WERI-Rb-1 (cell line): ENCODE results near the gene AVPR2.

Experiments
- DNase-seq: peaks from one replicate; pipeline ENCODE4 v3.0.0-alpha.2; 2020
- H3K27ac ChIP-seq: fragments of 250-450 bp; sonication (Bioruptor Pico); 2 replicates; pipeline ENCODE4 v1.5.1; 2020; ENCODE audit warnings: mild to moderate bottlenecking, moderate library complexity
- H3K27me3 ChIP-seq: fragments of 250-450 bp; sonication (Bioruptor Pico); 2 replicates; pipeline ENCODE4 v1.5.1; 2021; ENCODE audit warnings: mild to moderate bottlenecking, low read depth, moderate library complexity; ENCODE audit not compliant: insufficient read depth, severe bottlenecking
- H3K36me3 ChIP-seq: fragments of 250-450 bp; sonication (Bioruptor Pico); 2 replicates; pipeline ENCODE4 v1.5.1; 2020; ENCODE audit warnings: mild to moderate bottlenecking, moderate library complexity
- H3K4me3 ChIP-seq: 2 replicates; pipeline ENCODE4 v1.5.1; 2011; ENCODE audit warnings: low read depth, mild to moderate bottlenecking, control low read depth, low read length
- H3K9me3 ChIP-seq: fragments of 250-450 bp; sonication (Bioruptor Pico); 2 replicates; pipeline ENCODE4 v1.5.1; 2021; ENCODE audit warnings: mild to moderate bottlenecking, moderate library complexity; ENCODE audit not compliant: severe bottlenecking
- CTCF ChIP-seq: IDR thresholded peaks from 2 replicates; pipeline ENCODE4 v1.5.1; 2011; ENCODE audit warnings: low read depth, mild to moderate bottlenecking, control low read depth, inconsistent platforms, low read length

AVPR2 gene

GRCh38 chrX:153955228-153955732, 50.8 kb downstream of the AVPR2 start:
- Histone ChIP-seq H3K36me3 (peaks cover 100% of the 10 kb centered on the region), H3K4me3 (no peak overlapping the region), H3K9me3 (no peaks in the 10 kb centered on the region), H3K27me3 (peaks cover 59% of the 10 kb centered on the region), H3K27ac (no peak overlapping the region)
- no peak for DNase-seq
- no peak for TF ChIP-seq CTCF

- DNase-seq, result no peak
- Histone ChIP-seq H3K27me3 (peaks cover 54% of the 10 kb centered on the region), H3K9me3 (no peaks in the 10 kb centered on the region), H3K27ac (no peak overlapping the region), H3K36me3 (peaks cover 100% of the 10 kb centered on the region), H3K4me3 (no peak overlapping the region)
- TF ChIP-seq CTCF, result no peak
Observed at GRCh38 chrX:153956044-153956907, 51.8 kb downstream of the AVPR2 start.
